NOMO-1 treated with DMSO at 0.1 percent for 48 hours (cell line): ENCODE measurements around the gene CORO6.
A peak's percentile ranks its signal among the peaks of the same experiment; 100 is the strongest.

ENCODE experiments used
- DNase-seq: peaks from one replicate; lab custom pipeline; 2025; ENCODE audit not compliant: unreplicated experiment; lab: John Stamatoyannopoulos, UW

The CORO6 gene

DNA sequence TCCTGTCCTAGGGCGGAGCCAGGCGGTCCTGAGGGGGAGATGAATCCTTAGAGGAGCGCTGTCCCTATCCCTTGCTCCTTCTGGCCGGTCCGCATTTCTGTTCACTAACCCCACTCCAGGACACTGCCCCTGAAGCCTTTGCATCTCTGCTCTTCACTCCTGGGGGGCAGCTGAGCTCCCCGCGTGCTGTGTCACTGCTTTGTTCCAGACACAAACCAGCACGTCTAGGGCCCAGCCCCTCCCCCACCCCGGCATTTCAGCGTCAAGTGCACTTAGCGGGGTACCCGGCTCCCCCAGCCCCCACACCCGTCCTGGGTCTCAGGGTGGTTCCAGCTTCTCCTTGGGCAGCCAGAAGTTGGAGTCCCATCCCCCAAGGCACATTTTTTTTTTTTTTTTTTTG lies 8.9 kb downstream of the CORO6 start:
- DNase-seq = no peak

DNA sequence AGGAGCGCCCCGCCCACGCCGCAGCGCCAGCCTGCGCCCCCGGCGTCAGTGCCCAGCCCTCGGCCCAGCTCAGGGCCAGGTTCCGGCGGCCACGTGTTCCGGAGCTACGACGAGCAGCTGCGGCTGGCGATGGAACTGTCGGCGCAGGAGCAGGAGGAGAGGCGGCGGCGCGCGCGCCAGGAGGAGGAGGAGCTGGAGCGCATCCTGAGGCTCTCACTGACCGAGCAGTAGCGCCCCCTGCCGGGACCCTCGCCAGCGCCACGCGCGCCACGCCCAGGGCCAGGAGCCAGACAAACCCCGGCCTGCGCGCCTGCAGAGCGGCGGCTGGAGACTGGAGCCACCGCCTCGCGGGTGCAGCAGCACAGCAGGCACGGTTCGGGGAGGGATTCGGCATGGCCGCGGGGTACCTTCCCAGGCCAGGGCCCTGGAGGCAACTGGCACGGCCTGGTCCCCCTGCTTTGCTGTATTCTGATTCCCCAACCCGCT lies 9.3 kb downstream of the CORO6 start:
- DNase-seq = peak; percentile 88

DNA sequence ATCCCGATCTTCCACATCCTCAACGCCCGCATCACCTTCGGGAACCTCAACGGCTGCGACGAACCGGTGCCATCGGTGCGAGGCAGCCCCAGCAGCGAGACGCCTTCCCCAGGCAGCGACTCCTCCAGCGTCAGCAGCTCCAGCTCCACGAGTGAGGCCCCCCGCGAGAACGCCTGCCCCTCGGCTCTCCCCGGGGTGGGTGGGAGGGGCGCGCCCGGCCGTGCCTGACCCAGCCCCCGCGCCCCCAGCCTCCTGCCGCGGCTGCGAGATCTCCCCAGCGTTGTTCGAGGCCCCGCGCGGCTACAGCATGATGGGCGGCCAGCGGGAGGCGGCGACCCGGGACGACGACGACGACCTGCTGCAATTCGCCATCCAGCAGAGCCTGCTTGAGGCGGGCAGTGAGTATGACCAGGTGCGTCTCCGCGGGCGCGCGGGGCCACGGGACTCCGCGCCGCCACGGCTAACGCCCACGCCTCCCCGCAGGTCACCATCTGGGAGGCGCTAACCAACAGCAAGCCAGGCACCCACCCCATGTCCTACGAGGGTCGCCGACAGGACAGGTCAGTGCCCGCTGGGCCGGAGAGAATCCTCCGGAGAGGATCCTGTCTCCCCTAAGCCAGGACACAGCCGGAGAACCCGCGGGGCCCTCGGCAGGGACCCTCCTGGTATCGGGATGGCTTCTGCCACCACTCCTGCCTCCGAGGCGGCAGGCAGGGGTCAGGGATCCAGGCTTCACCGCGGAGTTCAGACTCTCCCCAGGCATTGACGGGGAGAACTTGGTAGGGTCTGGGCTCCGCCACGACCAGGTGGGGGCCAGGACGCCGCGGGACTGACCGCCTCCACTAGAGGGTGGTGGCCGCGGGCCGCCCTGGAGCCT lies 10.1 kb downstream of the CORO6 start:
- DNase-seq = no peak

DNA sequence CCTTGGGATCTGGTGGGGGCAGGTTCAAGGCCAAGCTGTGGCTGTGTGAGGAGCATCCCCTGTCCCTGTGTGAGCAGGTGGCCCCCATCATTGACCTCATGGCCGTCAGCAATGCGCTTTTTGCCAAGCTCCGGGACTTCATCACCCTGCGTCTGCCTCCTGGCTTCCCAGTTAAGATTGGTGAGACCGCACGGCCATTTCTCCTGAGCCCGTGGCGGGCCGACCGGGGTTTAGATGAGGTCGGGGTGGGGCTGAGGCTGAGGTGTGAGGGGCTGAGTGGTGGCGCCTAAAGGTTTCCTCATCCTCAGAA lies 10.7 kb downstream of the CORO6 start:
- no peak for DNase-seq

GRCh38 chr17:29611351-29612093 lies 11.2 kb downstream of the CORO6 start:
- DNase-seq = no peak

GRCh38 chr17:29610395-29610794 lies 12.3 kb downstream of the CORO6 start:
- no peak for DNase-seq

DNA sequence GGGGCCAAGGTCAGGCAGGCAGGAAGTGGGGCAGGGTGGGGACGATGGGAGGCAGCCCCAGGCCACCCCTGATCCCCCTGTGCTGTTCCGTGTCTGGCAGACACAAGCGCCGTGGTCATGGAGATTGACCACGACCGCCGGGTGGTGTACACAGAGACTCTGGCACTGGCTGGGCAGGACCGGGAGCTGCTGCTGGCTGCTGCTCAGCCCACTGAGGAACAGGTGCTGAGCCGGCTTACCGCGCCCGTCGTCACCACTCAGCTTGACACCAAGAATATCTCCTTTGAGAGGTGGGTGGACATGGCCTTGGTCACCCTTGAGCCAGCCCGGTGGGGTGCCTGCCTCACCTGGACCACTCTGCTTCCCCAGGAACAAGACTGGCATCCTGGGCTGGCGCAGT lies 13.7 kb downstream of the CORO6 start:
- no peak for DNase-seq

- DNase-seq = no peak
Observed at GRCh38 chr17:29607557-29608195, 15.0 kb downstream of the CORO6 start.

DNA sequence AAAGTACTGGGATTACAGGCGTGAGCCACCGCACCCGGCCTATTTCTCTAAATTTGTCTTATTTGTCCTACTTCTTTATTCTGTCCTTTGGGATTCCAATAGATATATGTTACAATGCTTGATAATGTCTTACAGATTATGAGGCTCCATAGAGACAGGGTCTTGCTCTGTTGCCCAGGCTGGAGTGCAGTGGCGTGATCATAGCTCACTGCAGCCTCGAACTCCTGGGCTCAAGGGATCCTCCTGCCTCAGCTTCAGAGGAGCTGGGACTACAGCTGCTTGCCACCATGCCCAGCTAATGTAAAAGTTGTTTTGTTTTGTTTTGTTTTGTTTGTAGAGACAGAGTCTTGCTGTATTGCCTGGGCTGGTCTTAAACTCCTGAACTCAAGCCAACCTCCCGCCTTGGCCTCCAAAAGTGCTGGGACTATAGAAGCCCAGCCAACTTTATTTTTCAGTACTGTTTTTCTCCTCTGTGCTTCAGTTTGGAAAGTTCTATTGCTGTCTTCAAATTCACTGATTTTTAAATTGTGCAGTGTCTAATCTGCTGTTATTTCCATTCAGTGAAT lies 19.5 kb downstream of the CORO6 start:
- no peak for DNase-seq

DNA sequence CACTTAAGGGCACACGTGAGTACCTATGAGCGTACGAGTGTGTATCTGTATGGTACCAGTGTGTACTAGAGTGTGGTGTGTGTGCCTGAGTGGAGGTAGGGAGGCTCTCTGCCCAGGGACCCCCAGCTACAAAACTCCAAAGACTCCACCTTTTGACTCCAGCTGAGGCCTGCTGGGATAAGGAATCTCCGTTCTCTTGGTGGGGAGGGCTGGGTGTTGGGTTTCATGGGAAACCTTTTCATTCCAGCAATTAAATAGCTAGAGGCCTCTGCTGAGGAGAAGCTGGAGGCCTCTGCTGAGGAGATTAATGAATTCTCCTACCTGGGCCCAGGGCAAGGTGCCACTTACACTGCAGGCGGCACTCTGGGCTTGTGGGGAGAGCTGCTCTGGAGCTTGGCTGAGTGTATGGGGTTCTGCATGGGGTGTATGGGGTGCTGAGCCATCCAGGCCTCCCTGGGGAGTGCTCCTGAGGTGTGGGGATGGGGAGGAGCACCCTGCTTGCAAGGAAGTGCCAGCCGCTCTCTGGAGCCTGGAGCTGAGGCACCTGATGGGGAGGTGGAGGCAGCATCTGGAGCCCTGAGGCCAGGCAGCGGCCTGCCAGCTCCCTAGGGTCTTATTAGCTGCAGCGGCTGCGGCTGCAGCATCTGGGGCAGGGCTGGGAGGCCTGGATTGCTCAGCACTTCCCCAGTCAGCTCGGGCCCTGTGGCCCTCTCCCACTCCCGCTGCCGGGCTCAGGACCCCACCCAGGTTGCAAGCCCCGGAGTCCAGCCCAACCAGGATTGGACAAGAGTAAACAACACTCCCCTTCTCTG lies 25.1 kb downstream of the CORO6 start:
- DNase-seq = no peak

- DNase-seq = no peak
Observed at GRCh38 chr17:29596811-29597210, 25.9 kb downstream of the CORO6 start.

GRCh38 chr17:29595943-29596774 lies 26.6 kb downstream of the CORO6 start:
- DNase-seq = no peak

- DNase-seq = no peak
Observed at GRCh38 chr17:29595107-29595942, 27.4 kb downstream of the CORO6 start.

- DNase-seq = no peak
Observed at GRCh38 chr17:29594519-29595090, 28.1 kb downstream of the CORO6 start.

DNA sequence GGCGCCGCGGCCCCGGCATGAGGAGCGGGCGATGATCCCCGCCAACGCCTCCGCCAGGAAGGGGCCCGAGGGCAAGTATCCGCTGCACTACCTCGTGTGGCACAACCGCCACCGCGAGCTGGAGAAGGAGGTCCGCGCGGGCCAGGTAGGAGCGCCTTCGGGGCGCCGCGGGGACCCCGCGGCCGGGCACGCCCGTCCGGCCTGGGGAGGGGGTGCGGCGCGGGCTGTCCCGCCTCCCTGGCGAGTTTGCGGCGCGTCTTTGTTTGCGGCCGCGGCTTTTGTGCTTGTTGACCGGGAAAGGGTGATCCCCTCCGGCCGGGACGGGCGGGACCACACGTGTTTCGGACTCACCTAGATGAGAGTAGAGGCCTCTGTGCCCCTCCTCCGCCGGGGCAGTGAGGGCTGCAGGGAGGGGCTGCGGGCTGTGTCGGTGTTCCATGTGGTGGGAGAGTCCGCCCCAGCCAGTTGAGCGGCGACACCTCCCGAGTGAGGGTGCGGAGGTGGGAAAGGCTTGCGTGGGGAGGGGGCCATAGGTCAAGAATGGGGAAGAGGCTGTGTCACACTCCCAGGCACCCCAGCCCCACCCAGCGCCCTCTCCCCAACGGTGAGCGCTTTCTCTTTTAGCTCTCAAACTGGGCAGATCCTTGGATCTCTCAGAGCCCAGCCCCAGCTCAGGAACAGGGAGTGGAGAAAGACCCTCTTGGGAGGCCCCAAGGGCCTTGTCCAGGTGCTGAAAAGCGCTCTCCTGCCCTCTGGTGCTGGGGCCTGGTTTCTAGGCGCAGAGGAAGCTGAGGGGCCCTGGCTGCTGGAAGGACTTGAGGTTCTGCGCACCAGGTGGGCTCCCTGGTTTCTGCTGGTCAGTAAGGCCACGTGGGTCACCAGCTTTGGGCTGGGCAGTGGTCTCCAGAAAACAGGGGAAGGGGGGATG lies 28.9 kb downstream of the CORO6 start:
- DNase-seq = peak; percentile 15

- DNase-seq = no peak
Observed at GRCh38 chr17:29592850-29593551, 29.7 kb downstream of the CORO6 start, which contains the start of gene ANKRD13B. TSS of gene ANKRD13B (plus strand) at chr17:29593132. CDS start at chr17:29593622, 490 bp downstream.
